Activated CD4-positive, alpha-beta T cell treated with anti-CD3 and anti-CD28 coated beads for 48 hours (primary cell): ENCODE measurements around the gene TANGO2.

ENCODE experiments used
- DNase-seq: peaks from one replicate; pipeline ENCODE4 v3.0.0-alpha.2; 2020

The TANGO2 gene

DNA sequence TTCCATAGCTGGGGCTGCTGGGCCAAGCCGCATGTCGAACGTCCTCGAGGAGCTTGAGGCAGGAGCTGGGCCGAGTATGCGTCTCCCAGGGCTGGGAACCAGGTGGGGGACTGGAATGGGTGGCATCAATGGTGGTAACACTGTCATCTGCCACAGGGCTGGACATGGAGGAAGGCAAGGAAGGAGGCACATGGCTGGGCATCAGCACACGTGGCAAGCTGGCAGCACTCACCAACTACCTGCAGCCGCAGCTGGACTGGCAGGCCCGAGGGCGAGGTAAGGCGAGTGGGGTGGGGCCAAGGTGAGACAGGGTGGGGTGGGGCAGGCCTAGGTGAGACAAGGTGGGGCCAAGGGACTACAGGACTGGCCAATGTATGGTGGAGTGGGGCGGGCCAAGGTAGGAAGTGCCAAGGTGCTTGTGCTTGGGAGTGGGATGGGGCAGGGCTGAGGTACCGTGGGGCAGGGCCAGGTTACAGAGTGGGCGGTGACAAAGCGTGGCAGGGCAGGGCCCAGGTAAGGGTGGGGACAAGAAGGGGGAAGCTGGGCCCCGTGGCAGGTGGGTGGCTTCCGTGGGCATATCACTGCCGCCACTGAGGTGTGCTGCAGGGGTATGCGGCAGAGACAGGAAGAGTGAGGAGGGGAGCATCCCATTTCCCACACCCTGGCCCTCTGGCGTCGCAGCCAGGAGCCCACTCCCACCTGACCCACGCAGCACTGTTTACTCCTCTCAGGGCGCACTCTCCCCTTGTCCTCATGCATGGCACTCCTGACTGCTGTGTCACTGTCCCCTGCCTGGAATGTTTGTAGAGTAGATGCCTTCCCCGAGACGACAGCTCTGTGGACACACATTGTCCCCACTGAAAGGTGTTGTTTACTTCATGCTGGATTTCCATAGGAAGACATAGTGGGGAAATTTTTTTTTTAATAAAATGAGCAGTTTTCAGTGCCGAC is 31.7 kb downstream of the TANGO2 start:
- DNase-seq = no peak

DNA sequence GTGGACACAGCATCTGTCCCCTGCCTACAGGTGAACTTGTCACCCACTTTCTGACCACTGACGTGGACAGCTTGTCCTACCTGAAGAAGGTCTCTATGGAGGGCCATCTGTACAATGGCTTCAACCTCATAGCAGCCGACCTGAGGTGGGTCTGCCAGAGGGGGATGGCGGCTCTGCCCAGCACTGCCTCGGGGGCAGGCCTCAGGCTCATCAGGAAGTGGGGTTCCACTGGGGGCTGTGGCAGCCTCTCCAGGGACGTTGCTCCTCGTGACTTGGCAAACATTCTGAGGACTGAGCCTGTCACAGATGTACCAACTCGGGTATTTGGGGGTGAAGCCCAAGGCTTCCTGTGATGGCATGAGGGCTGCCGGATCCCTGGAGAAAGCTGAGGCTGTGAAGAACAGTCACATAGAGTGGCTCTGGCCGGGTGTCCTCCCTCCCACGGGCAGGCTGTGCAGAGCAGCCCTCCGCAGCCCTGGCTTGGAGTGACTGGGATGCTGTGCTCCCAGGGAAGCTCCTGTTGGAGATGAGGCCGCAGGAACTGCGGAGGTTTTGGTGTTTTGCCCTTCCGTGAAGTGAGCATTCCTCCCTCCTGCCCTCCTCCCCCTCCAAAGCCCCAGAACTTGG is 32.6 kb downstream of the TANGO2 start:
- no peak for DNase-seq

DNA sequence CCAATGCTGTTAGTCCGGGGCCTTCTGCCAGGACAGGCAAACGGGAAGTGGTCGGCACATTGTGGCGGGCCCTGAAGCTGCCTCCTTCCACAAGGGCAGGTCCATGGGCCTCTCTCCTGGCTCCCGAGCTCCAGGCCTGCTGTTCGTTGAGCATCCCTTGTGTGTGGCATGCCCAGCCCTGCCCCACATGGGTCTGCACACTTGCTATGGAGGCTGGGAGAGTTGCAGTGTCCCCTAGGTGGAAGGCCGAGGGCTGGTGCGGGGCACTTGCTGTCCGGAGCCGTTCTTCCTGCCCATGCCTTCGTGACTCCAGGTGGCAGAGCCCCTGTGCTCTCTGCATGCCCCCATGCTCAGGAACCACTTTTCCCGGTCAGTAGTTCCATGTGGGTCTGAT is 33.1 kb downstream of the TANGO2 start:
- no peak for DNase-seq

DNA sequence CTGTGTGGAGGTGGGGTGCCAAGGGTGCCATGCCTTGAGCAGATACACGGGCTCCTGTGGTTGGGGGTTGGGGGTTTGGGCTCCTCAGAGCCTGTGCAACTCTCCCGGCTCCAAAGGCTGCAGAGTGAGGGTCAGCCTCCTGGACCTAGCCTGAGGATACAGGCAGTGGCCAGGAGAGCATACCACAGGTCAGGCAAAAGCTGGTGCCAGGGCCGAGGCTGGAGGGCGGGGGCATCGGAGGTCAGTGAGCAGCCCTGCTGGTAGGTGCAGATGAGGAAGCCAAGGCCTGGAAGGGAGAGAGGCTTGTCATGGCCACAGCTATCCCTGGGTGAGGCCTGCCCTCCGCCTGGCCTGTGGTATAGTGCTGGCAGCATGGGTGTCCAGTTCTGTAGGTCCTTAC is 33.6 kb downstream of the TANGO2 start:
- DNase-seq = no peak

DNA sequence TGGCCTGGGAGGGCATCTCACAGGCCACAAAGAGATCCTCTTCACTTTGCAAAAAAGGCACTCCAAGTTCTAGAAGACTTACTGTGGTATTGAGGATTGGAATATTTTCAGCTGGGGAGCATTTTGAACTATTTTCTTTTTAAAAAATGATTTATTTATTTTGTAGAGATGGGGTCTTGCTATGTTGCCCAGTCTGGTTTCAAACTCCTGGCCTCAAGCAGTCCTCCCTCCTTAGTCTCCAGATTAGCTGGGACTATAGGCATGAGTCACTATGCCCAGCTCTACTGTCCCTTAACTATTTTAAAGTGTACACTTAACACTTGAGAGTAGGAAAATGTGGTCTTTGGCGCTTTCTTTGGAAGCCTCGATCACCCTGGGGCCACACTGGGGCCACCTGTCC is 34.2 kb downstream of the TANGO2 start:
- DNase-seq = no peak

DNA sequence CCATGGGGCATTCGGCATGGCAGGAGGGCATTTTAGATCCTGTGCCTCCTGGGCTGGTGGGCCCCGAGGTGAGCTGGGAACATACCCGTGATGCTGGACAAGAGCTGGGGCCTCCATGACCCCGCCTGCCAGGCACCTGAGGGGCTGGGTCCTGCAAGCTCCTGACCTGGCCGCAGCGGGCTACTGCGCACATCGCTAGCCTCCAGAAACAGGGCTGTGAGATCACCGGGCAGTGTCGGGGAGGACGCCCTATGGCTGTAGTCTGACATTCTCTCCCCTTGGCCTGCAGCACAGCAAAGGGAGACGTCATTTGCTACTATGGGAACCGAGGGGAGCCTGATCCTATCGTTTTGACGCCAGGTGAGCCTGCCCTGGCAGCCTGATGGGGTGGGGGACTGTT is 34.7 kb downstream of the TANGO2 start:
- no peak for DNase-seq

DNA sequence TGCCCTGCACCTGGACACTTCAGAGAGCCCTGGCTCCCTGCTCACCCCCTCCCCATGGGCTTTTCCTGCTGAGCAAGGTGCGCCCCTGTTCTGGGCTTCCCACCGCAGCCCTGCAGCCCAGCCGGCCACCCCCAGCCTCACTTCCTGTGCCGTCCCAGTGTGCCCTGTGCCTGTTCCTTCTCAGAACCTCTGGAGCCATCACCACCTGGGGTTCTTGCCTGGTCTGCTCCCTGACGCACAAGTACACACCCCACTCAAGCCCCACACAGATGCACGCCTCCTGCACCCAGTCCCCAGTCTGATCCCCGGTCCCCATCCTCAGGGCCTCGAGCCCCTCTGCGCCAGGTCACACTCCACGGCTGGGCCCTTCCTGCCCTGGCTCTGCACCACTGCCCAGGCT is 35.3 kb downstream of the TANGO2 start:
- DNase-seq = no peak

DNA sequence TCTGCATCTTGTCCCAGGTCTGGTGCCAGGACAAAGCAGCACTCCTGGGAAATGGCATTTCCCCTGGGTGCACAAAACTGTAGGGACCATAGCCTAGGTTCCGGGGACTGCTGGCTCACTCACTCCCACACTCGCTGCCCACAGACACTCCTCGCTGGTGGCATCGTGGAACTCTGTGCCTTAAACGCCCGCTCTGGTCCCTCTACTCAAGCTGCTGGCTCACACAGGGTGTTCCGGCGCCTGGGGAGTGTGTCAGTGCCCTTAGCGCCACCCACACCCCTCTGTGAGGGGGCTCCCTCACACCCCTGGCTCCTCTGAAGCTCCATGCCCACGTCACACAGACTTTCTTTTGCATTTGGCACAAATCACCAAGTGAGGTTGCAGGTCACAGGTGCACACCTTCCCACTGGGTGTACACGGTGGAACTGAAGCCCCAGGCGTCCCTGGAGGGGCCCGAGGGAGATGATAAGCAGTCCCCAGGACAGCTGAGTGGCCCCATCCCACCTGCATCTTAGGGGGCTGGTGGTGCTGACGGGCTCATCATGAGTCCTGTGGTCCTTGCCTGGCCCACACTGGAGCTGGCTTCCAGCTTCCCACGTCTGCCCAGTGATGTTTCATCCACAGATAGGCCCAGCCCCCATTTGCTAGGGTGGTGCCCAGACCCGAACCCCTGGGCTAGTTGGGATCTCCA is 35.9 kb downstream of the TANGO2 start:
- no peak for DNase-seq

DNA sequence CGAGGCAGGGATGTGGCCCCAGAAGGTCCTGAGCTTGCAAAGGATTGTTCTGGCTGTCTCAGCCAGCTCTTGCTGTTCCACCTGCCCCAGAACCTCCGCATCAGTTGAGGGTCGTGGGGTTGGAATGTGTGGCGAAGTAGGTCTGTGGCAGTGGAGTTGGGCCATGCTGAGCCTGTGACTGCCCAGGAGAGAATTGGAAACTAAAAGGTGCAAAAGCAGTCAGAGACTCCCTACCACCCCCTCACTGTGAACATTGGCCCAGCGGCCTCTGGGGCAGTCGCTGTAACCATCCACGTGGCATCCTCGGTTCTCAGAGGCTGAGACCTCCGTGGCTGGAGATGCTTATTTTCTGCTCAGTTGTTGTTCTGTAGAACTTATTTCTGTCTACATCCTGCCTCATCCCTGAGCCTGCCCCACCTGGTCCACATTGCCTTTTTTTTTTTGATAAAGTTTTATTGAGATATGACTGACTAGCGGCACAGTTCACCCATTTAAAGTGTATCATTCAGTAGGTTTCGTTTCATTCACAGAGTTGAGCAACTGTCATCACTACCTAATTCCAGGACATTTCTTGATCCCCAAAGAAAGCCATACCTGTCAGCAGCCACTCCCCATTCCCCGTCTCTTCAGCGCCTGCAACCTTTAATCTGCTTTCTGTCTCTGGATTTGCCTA is 36.8 kb downstream of the TANGO2 start:
- no peak for DNase-seq

DNA sequence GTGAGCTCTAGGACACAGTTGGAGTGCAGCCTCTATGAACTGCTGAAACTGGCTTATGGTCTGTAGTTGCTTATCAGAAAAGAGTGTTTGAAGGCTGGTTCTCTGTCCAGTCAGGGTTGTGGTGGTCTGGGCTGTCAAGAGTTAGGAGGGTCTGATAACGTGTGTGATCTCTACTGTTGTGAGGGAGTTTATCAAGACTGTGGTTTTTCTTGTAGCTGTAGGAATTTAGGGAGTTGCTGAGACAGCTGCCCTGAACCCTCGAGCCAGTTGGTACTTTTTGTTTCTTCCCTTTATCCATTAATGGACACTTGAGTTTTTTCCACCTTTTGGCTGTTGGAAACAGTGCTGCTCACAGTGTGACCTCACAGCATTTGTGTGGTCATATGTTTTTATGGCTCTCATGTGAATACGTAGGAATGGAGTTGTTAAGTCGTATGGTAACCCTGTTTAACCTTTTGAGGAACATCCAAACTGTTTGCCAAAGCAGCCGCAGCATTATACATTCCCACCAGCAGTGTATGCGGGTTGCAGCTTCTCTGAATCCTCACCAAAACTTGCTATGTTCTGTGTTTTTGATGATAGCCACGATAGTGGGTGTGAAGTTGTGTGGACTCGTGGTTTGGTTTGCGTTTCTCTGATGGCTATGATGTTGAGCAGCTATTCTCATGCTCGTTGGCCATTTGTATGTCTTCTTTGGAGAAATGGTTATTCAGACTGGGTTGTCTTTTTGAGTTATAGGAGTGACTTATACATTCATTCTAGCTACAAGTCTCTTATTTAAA is 38.3 kb downstream of the TANGO2 start:
- no peak for DNase-seq

DNA sequence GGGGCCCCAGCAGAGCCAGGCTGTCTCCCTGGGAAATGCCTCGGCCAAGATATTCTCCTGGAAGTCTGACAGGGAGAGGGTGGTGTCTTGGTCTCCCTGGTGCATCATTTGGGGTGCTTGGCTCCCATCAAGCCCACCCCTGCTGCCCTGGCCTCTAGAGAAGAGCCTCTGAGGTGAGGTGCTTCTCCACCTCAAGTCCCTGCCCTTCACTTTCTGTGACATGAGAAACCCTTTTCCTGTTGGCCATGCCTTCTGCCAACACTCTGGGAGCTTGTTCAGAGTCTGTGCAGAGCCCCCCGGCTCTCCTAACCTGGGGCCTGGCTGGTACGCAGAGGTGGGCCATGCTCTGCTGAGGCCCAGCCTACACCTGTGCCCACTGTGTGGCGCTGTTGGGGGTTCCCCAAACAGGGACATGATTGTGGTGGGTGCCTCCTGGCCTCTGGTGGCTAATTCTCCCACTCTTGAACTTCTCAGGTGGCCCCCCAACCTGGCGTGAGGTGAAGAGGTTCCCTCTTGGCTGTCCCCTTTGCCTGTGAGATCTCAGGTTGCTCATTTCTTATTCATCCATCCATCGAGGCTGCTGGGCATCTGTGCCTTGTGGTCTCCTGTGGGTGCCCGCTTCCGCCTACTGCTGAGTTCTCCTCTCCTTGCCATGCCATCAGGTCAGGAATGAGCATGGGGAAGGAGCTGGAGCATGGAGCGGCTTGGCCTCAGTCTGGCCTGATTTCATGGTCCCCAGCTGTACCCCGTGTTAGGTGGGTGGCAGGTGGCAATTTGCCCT is 40.0 kb downstream of the TANGO2 start:
- no peak for DNase-seq

DNA sequence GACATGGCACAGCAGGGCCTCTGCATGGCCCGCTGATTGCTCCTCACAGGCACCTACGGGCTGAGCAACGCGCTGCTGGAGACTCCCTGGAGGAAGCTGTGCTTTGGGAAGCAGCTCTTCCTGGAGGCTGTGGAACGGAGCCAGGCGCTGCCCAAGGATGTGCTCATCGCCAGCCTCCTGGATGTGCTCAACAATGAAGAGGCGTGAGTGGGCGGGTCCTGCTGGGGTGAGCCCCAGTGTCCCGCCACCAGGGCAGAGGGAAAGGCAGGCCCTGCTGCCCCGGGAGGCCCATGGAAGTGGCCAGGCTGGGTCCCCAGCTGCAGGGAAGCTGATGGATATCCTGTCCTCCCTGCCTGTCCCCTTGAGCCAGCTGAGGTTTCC is 40.6 kb downstream of the TANGO2 start:
- DNase-seq = no peak

DNA sequence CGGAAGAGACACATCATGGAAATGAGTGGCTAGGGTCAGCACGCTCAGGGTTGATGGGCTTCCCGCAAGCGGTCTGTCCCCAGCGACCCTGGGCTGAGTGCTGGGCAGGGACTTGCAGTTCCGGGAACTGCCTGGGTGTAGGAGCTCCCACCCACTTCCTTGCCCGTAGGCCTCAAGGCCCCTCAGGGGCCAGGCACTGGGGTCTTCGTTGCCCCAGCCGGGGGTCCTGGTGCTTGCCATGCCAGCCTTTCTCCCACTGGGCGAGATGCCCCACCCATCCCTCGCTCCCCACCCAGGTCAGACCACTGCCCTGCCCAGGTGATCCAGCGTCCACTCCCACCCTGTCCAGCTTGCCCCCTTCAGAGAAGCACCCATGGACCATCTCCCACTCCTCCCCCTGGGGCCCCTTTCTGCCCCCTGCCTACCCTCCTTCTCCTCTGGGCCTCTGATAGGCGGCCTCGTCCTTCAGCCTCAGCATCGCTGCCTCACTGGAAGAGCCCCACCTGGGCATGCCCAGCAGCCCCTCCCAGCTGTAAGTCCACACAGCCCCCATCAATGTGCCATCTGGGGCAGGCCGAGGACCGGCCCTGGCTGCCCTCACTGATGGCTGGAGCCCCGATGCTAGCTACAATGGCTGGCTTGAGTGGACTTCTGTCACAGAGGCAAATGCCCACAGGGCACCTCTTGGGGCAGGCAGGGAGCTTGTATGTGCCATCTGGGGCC is 41.3 kb downstream of the TANGO2 start:
- no peak for DNase-seq

DNA sequence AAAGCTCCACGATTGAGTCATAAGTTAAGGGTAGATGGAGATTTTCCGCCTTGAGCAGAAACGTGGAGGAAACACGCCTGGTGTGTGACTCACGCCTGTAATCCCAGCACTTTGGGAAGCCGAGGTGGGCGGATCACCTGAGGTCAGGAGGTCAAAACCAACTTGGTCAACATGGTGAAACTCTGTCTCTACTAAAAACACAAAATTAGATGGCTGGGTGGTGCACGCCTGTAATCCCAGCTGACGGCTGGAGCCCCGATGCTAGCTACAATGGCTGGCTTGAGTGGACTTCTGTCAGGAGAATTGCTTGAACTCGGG is 41.8 kb downstream of the TANGO2 start:
- DNase-seq = no peak

DNA sequence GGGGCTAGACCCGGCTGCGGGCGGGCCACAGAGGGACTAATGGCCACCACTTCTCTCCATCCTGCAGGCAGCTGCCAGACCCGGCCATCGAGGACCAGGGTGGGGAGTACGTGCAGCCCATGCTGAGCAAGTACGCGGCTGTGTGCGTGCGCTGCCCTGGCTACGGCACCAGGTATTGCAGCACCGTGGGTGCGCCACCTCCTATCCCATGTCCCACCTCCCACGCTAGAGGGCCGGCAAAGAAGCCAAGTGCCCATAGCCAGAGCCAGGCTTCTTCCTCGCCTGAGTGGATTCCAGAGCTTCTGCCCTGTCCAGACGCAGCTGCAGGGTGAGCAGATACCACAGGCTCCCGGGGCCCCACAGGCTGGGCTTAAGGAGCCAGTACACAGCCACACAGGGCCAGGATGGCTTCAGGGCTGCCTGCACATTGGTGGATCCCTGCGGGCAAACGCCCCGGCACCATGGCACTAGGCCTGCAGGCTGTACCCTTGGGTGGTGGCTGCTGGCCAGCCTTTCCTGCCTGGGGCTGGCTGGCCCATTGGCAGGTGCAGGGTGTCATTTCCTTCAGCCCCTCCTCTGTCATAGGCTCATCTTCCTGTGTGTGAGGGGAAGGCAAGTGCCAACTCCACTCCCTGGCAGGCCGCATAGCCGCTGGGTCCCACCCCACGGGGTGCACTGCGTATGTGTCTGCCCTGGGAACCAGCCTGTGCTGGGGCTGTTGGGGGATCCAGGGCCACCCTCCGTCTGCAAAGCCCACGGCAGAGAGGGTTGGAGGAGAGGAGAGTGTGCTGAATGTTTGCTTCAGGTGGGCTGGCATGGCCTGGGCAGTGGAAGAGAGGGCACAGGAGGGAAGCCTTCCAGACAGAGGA is 42.6 kb downstream of the TANGO2 start:
- DNase-seq = no peak

DNA sequence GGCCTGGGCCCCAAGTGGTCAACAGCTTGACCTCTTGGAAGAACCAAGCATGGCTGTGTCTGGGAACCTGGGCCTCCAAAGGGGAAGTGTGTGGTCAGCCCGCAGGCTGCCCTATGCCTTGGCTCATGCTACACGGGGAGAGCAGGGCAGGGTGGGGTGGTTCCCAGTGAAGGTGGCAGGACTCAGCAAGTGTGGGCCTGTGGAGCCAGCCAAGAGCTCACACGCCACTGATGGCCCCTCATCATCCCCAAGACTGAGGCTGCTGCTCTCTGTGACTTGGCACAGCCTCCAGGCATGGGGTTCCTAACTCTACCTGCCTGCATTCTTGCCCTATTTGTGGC is 43.2 kb downstream of the TANGO2 start:
- no peak for DNase-seq

DNA sequence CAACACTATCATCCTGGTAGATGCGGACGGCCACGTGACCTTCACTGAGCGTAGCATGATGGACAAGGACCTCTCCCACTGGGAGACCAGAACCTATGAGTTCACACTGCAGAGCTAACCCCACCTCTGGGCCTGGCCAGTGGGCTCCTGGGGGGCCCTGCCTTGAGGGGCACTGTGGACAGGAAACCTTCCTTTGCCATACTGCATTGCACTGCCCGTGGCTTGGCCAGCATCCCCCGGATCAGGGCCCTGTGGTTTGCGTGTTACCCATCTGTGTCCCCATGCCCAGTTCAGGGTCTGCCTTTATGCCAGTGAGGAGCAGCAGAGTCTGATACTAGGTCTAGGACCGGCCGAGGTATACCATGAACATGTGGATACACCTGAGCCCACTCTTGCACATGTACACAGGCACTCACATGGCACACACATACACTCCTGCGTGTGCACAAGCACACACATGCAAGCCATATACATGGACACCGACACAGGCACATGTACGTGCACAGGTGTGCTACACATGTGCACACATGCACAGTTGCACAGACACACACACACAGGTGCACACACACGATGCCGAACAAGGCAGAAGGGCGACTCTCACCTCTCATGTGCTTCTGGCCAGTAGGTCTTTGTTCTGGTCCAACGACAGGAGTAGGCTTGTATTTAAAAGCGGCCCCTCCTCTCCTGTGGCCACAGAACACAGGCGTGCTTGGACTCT is 43.8 kb downstream of the TANGO2 start:
- DNase-seq = no peak

DNA sequence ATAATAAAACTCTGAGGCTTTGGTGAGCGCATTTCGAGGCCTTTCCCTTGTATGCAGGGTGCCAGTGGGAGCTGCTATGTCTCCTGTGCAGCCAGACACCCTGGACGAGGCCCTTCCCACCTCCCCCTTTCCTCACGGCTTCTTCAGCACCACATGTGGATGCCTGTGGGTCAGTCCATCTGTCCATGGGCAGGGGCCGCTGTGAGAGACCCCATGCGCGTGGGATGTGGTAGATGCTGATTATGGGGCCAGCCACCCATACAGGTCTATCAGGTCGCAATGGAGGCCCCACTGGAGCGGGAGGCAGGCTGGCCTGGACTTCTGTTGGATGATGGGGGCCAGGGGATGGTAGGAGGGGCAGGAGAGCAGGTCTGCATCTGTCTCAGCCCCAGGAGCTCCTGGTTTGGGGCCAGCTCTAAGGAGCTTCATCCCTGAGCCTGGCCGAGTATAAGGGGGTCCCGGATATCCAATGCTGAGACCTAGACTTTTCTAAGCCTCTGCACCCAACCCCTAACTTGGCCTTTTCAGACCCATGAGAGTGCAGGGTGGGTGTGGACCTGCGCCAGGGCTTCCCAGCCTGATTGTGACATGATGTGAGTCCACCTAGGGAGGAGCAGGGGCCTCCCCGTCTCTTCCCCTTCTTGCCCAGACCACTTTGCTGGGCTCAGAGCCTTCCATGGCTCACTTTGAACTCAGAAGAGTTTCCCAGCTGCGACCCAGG is 45.1 kb downstream of the TANGO2 start:
- no peak for DNase-seq
